ENCODE measurements around the gene SMARCA2.

DNA sequence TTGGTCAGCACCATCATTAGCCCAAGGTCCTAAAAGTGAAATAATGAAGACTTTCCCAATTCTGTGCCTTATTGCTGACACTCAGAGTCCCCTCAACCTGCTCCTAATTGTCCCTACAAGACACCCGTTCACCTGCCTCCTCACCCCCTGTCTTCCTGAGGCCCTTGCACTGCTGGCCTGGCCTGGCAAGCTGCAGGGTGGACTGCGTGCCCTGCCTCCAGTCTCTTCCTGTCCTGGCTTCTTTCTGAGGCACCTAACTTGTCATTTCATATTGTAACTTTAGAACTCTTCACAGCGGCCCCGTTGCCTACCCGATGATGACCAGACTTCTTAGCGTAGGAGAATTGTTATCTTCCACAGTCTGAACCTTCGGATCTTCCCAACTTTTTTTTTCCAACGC is 153.9 kb downstream of the SMARCA2 start:
- TF ChIP-seq EZH2phosphoT487 (IDR thresholded peaks at IDR 0.05; ENCODE audit: low read length) (no peak), EZH2 (optimal IDR thresholded peaks at IDR 0.05; ENCODE audit: low read depth, low read length) (no peak)
- TF ChIP-seq, protein P1, sequence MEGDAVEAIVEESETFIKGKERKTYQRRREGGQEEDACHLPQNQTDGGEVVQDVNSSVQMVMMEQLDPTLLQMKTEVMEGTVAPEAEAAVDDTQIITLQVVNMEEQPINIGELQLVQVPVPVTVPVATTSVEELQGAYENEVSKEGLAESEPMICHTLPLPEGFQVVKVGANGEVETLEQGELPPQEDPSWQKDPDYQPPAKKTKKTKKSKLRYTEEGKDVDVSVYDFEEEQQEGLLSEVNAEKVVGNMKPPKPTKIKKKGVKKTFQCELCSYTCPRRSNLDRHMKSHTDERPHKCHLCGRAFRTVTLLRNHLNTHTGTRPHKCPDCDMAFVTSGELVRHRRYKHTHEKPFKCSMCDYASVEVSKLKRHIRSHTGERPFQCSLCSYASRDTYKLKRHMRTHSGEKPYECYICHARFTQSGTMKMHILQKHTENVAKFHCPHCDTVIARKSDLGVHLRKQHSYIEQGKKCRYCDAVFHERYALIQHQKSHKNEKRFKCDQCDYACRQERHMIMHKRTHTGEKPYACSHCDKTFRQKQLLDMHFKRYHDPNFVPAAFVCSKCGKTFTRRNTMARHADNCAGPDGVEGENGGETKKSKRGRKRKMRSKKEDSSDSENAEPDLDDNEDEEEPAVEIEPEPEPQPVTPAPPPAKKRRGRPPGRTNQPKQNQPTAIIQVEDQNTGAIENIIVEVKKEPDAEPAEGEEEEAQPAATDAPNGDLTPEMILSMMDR (IDR thresholded peaks at IDR 0.05; ENCODE audit: low read length) = no peak

All from MM.1S (cell line).